Measurements from ENCODE around the gene NEK8. TPM values are rescaled to one million over a fixed set of nuclear protein-coding genes. Genes with fewer than 3 reads are reported as not detected.

NEK8 gene
- total RNA-seq, 2 experiments from 2014 or later, result 14.0 to 17.0 TPM

DNA sequence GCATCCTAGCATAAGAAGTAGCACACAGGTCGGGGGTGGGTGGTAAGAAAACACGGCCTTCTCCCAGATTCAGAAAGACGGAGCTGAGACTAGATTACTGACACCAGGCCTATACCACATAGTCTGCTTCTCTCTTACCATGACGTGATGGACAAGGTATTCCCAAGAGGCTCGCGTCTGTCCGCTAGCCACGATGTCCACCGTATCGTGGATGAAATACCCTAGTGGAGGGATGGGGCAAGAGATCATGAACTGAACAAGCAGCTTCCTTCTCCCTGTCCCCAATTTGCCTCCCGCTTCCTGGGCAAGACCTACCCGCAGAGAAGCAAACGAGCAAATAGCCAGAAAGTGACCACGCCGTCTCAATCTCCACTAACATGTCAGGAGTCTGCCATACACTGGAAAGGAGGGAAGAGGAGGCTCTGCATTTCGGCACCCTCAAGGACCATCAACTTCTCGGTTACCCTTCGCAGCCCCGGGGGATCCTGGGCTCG lies 3.4 kb upstream of the NEK8 start:
- POLR2A ChIA-PET, result interaction anchor here (1.0 to 4.1 kb wide), 2 partner anchors 16 to 38 kb away, joined by 4 to 56 read pairs; no protein-coding TSS in a partner anchor
- H3K79me2 ChIP-seq (ENCODE audit: insufficient read depth, low read depth, low read length), result peaks cover 31% of the 10 kb centered on the region
- DNase-seq (ENCODE audit: low spot score), result peak; percentile 58
- H2AFZ ChIP-seq (ENCODE audit: low read length), result no peak overlapping the region
- no TSS peak for BruUV-seq (replicated peaks)
- H3K36me3 ChIP-seq (ENCODE audit: insufficient read depth, low read length), result peaks cover 57% of the 10 kb centered on the region
- H3K4me3 ChIP-seq (ENCODE audit: low read depth, low read length, poor library complexity, severe bottlenecking), result peak overlapping the region; percentile 22
- H3K9me3 ChIP-seq (ENCODE audit: low read length), result no peaks in the 10 kb centered on the region
- peak overlapping the region; percentile 96 for H3K4me2 ChIP-seq (ENCODE audit: low read length)
- TF ChIP-seq EZH2phosphoT487 (IDR thresholded peaks at IDR 0.05; ENCODE audit: borderline replicate concordance, low read depth, low read length), result no peak
- TF ChIP-seq, protein P1, sequence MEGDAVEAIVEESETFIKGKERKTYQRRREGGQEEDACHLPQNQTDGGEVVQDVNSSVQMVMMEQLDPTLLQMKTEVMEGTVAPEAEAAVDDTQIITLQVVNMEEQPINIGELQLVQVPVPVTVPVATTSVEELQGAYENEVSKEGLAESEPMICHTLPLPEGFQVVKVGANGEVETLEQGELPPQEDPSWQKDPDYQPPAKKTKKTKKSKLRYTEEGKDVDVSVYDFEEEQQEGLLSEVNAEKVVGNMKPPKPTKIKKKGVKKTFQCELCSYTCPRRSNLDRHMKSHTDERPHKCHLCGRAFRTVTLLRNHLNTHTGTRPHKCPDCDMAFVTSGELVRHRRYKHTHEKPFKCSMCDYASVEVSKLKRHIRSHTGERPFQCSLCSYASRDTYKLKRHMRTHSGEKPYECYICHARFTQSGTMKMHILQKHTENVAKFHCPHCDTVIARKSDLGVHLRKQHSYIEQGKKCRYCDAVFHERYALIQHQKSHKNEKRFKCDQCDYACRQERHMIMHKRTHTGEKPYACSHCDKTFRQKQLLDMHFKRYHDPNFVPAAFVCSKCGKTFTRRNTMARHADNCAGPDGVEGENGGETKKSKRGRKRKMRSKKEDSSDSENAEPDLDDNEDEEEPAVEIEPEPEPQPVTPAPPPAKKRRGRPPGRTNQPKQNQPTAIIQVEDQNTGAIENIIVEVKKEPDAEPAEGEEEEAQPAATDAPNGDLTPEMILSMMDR (conservative IDR thresholded peaks at IDR 0.05; ENCODE audit: low read length), result 0 out of 2 replicates have a peak, but pooled peaks have one; percentile 9
- H3K9me2 ChIP-seq (ENCODE audit: insufficient read depth, low read length), result no peaks in the 10 kb centered on the region
- H3K27ac ChIP-seq (ENCODE audit: low read depth, low read length, poor library complexity, severe bottlenecking), result peak overlapping the region; percentile 82
- intact Hi-C loops (cut with micrococcal nuclease; ENCODE audit: unreplicated experiment), result loop anchor here (5.0 kb wide), 2 partner anchors 37 to 127 kb away; no protein-coding TSS in a partner anchor
- H3K4me1 ChIP-seq (ENCODE audit: insufficient read depth, low read length, poor library complexity, severe bottlenecking), result peaks cover 76% of the 10 kb centered on the region
- H4K20me1 ChIP-seq (ENCODE audit: insufficient read depth, low read length), result peaks cover 9% of the 10 kb centered on the region; the same call in 1 of the 2 replicates
- CTCF ChIA-PET (ENCODE audit: unreplicated experiment), result no interaction called here

DNA sequence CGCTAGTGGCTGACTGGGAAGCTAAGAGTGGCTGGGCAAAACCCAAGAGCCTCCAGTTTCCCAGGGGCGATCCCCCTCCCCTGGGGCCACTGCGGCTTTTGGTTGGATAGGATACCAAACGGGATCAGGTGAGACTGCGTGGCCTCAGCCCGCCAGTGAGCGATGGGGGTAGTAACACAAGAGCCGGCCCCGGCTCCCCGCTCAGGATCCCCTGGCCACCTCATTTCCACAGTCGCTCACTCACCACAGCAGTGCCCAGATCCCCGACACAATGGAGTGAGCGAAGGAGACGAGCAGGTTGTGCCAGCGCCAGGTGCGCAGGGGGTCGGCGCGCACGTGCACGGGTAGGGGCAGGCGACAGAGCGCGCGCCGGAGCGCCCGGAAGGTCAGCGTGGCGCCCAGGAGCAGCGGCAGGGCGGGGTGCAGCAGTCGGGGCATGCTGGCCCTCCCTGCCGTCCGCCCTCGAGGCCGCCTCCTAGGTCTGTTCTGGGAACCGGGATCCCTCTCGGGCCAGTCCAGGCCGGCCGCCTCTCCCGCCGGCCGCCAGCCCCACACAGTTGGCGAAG lies 2.8 kb upstream of the NEK8 start:
- peak; percentile 52 for DNase-seq (ENCODE audit: low spot score)
- peaks cover 76% of the 10 kb centered on the region for H3K4me1 ChIP-seq (ENCODE audit: insufficient read depth, low read length, poor library complexity, severe bottlenecking)
- CTCF ChIA-PET (ENCODE audit: unreplicated experiment), result interaction anchor here (0.5 to 3.5 kb wide), 7 partner anchors 14 to 228 kb away, joined by 3 to 27 read pairs (median 4); no protein-coding TSS in a partner anchor
- H4K20me1 ChIP-seq (ENCODE audit: insufficient read depth, low read length), result peaks cover 9% of the 10 kb centered on the region; the same call in 1 of the 2 replicates
- no TSS peak for BruUV-seq (replicated peaks)
- peak overlapping the region; percentile 96 for H3K4me2 ChIP-seq (ENCODE audit: low read length)
- no peak overlapping the region for H2AFZ ChIP-seq (ENCODE audit: low read length)
- H3K27ac ChIP-seq (ENCODE audit: low read depth, low read length, poor library complexity, severe bottlenecking), result peak overlapping the region; percentile 82
- no peaks in the 10 kb centered on the region for H3K9me2 ChIP-seq (ENCODE audit: insufficient read depth, low read length)
- peaks cover 25% of the 10 kb centered on the region for H3K79me2 ChIP-seq (ENCODE audit: insufficient read depth, low read depth, low read length)
- intact Hi-C loops (cut with micrococcal nuclease; ENCODE audit: unreplicated experiment), result loop anchor here (1.0 to 5.0 kb wide), 3 partner anchors 37 to 228 kb away; no protein-coding TSS in a partner anchor
- POLR2A ChIA-PET, result interaction anchor here (1.0 to 4.1 kb wide), 2 partner anchors 15 to 37 kb away, joined by 4 to 56 read pairs; no protein-coding TSS in a partner anchor
- no peaks in the 10 kb centered on the region for H3K9me3 ChIP-seq (ENCODE audit: low read length)
- TF ChIP-seq, protein P1 (conservative IDR thresholded peaks at IDR 0.05; ENCODE audit: low read length), result no peak
- no peak for TF ChIP-seq EZH2phosphoT487 (IDR thresholded peaks at IDR 0.05; ENCODE audit: borderline replicate concordance, low read depth, low read length)
- peaks cover 51% of the 10 kb centered on the region for H3K36me3 ChIP-seq (ENCODE audit: insufficient read depth, low read length)
- H3K4me3 ChIP-seq (ENCODE audit: low read depth, low read length, poor library complexity, severe bottlenecking), result peak overlapping the region; percentile 22
